Measurements from ENCODE around the gene BCAS1. TPM values are rescaled to one million over a fixed set of nuclear protein-coding genes. Genes with fewer than 3 reads are reported as not detected.

Gene BCAS1
- total RNA-seq, result 2.1 TPM

- H3K9ac ChIP-seq (ENCODE audit: low read depth in 1 of 3, low read length in 3 of 3), result no peak within 1 kb of the TSS
- peaks cover 0 to 8% (median 0%) of the 10 kb centered on the region in 3 donors for H3K27me3 ChIP-seq (ENCODE audit: control insufficient read depth in 3 of 3, insufficient read depth in 3 of 3, low read length in 3 of 3)
- H3K4me3 ChIP-seq (ENCODE audit: low read length in 3 of 3), result no peak within 1 kb of the TSS
- no peak within 1 kb of the TSS for H3K27ac ChIP-seq (ENCODE audit: low read depth, low read length)
- H3K4me1 ChIP-seq (ENCODE audit: control insufficient read depth in 3 of 3, insufficient read depth in 3 of 3, low read length in 3 of 3), result no peaks in the 10 kb centered on the region
- H3K36me3 ChIP-seq (ENCODE audit: control insufficient read depth in 3 of 3, insufficient read depth in 3 of 3, low read length in 3 of 3), result no peaks in the 10 kb centered on the region
- H3K9me3 ChIP-seq (ENCODE audit: control insufficient read depth in 3 of 3, low read length in 3 of 3), result no peaks in the 10 kb centered on the region
These were observed at the start of gene BCAS1 for GRCh38 chr20:54070187-54070987. Gene BCAS1 (minus strand): TSS chr20:54070594. CDS start chr20:54058718, 11,876 bp downstream.

GRCh38 chr20:54119744-54120143, 49.4 kb upstream of the BCAS1 start:
- Histone ChIP-seq H3K9ac (ENCODE audit: low read depth in 1 of 3, low read length in 3 of 3) (no peak overlapping the region), H3K9me3 (ENCODE audit: control insufficient read depth in 3 of 3, low read length in 3 of 3) (no peaks in the 10 kb centered on the region), H3K4me3 (ENCODE audit: low read length in 3 of 3) (no peak overlapping the region), H3K27me3 (ENCODE audit: control insufficient read depth in 3 of 3, insufficient read depth in 3 of 3, low read length in 3 of 3) (peaks cover 0 to 4% (median 0%) of the 10 kb centered on the region in 3 donors), H3K27ac (ENCODE audit: low read depth, low read length) (no peak overlapping the region), H3K4me1 (ENCODE audit: control insufficient read depth in 3 of 3, insufficient read depth in 3 of 3, low read length in 3 of 3) (no peaks in the 10 kb centered on the region), H3K36me3 (ENCODE audit: control insufficient read depth in 3 of 3, insufficient read depth in 3 of 3, low read length in 3 of 3) (no peaks in the 10 kb centered on the region)

GRCh38 chr20:54118220-54119001, 48.0 kb upstream of the BCAS1 start:
- Histone ChIP-seq H3K4me3 (ENCODE audit: low read length in 3 of 3) (no peak overlapping the region), H3K27me3 (ENCODE audit: control insufficient read depth in 3 of 3, insufficient read depth in 3 of 3, low read length in 3 of 3) (peaks cover 0 to 4% (median 0%) of the 10 kb centered on the region in 3 donors), H3K9me3 (ENCODE audit: control insufficient read depth in 3 of 3, low read length in 3 of 3) (no peaks in the 10 kb centered on the region), H3K36me3 (ENCODE audit: control insufficient read depth in 3 of 3, insufficient read depth in 3 of 3, low read length in 3 of 3) (no peaks in the 10 kb centered on the region), H3K4me1 (ENCODE audit: control insufficient read depth in 3 of 3, insufficient read depth in 3 of 3, low read length in 3 of 3) (no peaks in the 10 kb centered on the region), H3K9ac (ENCODE audit: low read depth in 1 of 3, low read length in 3 of 3) (no peak overlapping the region), H3K27ac (ENCODE audit: low read depth, low read length) (no peak overlapping the region)

- Histone ChIP-seq H3K4me1 (ENCODE audit: control insufficient read depth in 3 of 3, insufficient read depth in 3 of 3, low read length in 3 of 3) (no peaks in the 10 kb centered on the region), H3K4me3 (ENCODE audit: low read length in 3 of 3) (no peak overlapping the region), H3K27ac (ENCODE audit: low read depth, low read length) (no peak overlapping the region), H3K9me3 (ENCODE audit: control insufficient read depth in 3 of 3, low read length in 3 of 3) (no peaks in the 10 kb centered on the region), H3K36me3 (ENCODE audit: control insufficient read depth in 3 of 3, insufficient read depth in 3 of 3, low read length in 3 of 3) (no peaks in the 10 kb centered on the region), H3K27me3 (ENCODE audit: control insufficient read depth in 3 of 3, insufficient read depth in 3 of 3, low read length in 3 of 3) (peaks cover 0 to 4% (median 0%) of the 10 kb centered on the region in 3 donors), H3K9ac (ENCODE audit: low read depth in 1 of 3, low read length in 3 of 3) (no peak overlapping the region)
These were observed 46.3 kb upstream of the BCAS1 start for GRCh38 chr20:54116550-54117235.

GRCh38 chr20:54115172-54115854, 44.9 kb upstream of the BCAS1 start:
- no peaks in the 10 kb centered on the region for H3K9me3 ChIP-seq (ENCODE audit: control insufficient read depth in 3 of 3, low read length in 3 of 3)
- H3K27me3 ChIP-seq (ENCODE audit: control insufficient read depth in 3 of 3, insufficient read depth in 3 of 3, low read length in 3 of 3), result peaks cover 0 to 4% (median 0%) of the 10 kb centered on the region in 3 donors
- no peak overlapping the region for H3K9ac ChIP-seq (ENCODE audit: low read depth in 1 of 3, low read length in 3 of 3)
- H3K27ac ChIP-seq (ENCODE audit: low read depth, low read length), result no peak overlapping the region
- no peaks in the 10 kb centered on the region for H3K36me3 ChIP-seq (ENCODE audit: control insufficient read depth in 3 of 3, insufficient read depth in 3 of 3, low read length in 3 of 3)
- no peaks in the 10 kb centered on the region for H3K4me1 ChIP-seq (ENCODE audit: control insufficient read depth in 3 of 3, insufficient read depth in 3 of 3, low read length in 3 of 3)
- no peak overlapping the region for H3K4me3 ChIP-seq (ENCODE audit: low read length in 3 of 3)

GRCh38 chr20:54114109-54114508, 43.7 kb upstream of the BCAS1 start:
- no peaks in the 10 kb centered on the region for H3K4me1 ChIP-seq (ENCODE audit: control insufficient read depth in 3 of 3, insufficient read depth in 3 of 3, low read length in 3 of 3)
- no peak overlapping the region for H3K9ac ChIP-seq (ENCODE audit: low read depth in 1 of 3, low read length in 3 of 3)
- H3K36me3 ChIP-seq (ENCODE audit: control insufficient read depth in 3 of 3, insufficient read depth in 3 of 3, low read length in 3 of 3), result no peaks in the 10 kb centered on the region
- H3K27me3 ChIP-seq (ENCODE audit: control insufficient read depth in 3 of 3, insufficient read depth in 3 of 3, low read length in 3 of 3), result peaks cover 0 to 4% (median 0%) of the 10 kb centered on the region in 3 donors
- no peak overlapping the region for H3K27ac ChIP-seq (ENCODE audit: low read depth, low read length)
- no peak overlapping the region for H3K4me3 ChIP-seq (ENCODE audit: low read length in 3 of 3)
- H3K9me3 ChIP-seq (ENCODE audit: control insufficient read depth in 3 of 3, low read length in 3 of 3), result no peaks in the 10 kb centered on the region

GRCh38 chr20:54113566-54113965, 43.2 kb upstream of the BCAS1 start:
- Histone ChIP-seq H3K4me3 (ENCODE audit: low read length in 3 of 3) (no peak overlapping the region), H3K36me3 (ENCODE audit: control insufficient read depth in 3 of 3, insufficient read depth in 3 of 3, low read length in 3 of 3) (no peaks in the 10 kb centered on the region), H3K4me1 (ENCODE audit: control insufficient read depth in 3 of 3, insufficient read depth in 3 of 3, low read length in 3 of 3) (no peaks in the 10 kb centered on the region), H3K9ac (ENCODE audit: low read depth in 1 of 3, low read length in 3 of 3) (no peak overlapping the region), H3K27ac (ENCODE audit: low read depth, low read length) (no peak overlapping the region), H3K9me3 (ENCODE audit: control insufficient read depth in 3 of 3, low read length in 3 of 3) (no peaks in the 10 kb centered on the region), H3K27me3 (ENCODE audit: control insufficient read depth in 3 of 3, insufficient read depth in 3 of 3, low read length in 3 of 3) (peaks cover 0 to 4% (median 0%) of the 10 kb centered on the region in 3 donors)

- H3K9me3 ChIP-seq (ENCODE audit: control insufficient read depth in 3 of 3, low read length in 3 of 3), result no peaks in the 10 kb centered on the region
- H3K36me3 ChIP-seq (ENCODE audit: control insufficient read depth in 3 of 3, insufficient read depth in 3 of 3, low read length in 3 of 3), result no peaks in the 10 kb centered on the region
- peaks cover 0 to 4% (median 0%) of the 10 kb centered on the region in 3 donors for H3K27me3 ChIP-seq (ENCODE audit: control insufficient read depth in 3 of 3, insufficient read depth in 3 of 3, low read length in 3 of 3)
- H3K4me3 ChIP-seq (ENCODE audit: low read length in 3 of 3), result no peak overlapping the region
- H3K9ac ChIP-seq (ENCODE audit: low read depth in 1 of 3, low read length in 3 of 3), result no peak overlapping the region
- no peaks in the 10 kb centered on the region for H3K4me1 ChIP-seq (ENCODE audit: control insufficient read depth in 3 of 3, insufficient read depth in 3 of 3, low read length in 3 of 3)
- no peak overlapping the region for H3K27ac ChIP-seq (ENCODE audit: low read depth, low read length)
These were observed 42.0 kb upstream of the BCAS1 start for GRCh38 chr20:54112221-54112884.

GRCh38 chr20:54111460-54111859, 41.1 kb upstream of the BCAS1 start:
- H3K27me3 ChIP-seq (ENCODE audit: control insufficient read depth in 3 of 3, insufficient read depth in 3 of 3, low read length in 3 of 3), result peaks cover 0 to 4% (median 0%) of the 10 kb centered on the region in 3 donors
- no peaks in the 10 kb centered on the region for H3K36me3 ChIP-seq (ENCODE audit: control insufficient read depth in 3 of 3, insufficient read depth in 3 of 3, low read length in 3 of 3)
- H3K9ac ChIP-seq (ENCODE audit: low read depth in 1 of 3, low read length in 3 of 3), result no peak overlapping the region
- H3K27ac ChIP-seq (ENCODE audit: low read depth, low read length), result no peak overlapping the region
- no peak overlapping the region for H3K4me3 ChIP-seq (ENCODE audit: low read length in 3 of 3)
- H3K4me1 ChIP-seq (ENCODE audit: control insufficient read depth in 3 of 3, insufficient read depth in 3 of 3, low read length in 3 of 3), result no peaks in the 10 kb centered on the region
- no peaks in the 10 kb centered on the region for H3K9me3 ChIP-seq (ENCODE audit: control insufficient read depth in 3 of 3, low read length in 3 of 3)
